22Rv1 (cell line): ENCODE results near the gene KCNJ15.

Experiments used
- ZFX ChIP-seq: fragments of 450-650 bp; IDR thresholded peaks from 2 replicates; pipeline ENCODE4 v1.6.1; 2017; ENCODE audit warnings: antibody characterized with exemption, borderline replicate concordance
- TF ChIP-seq, protein P1 (sequence below): fragments of 450-650 bp; IDR thresholded peaks from 2 replicates; pipeline ENCODE4 v1.5.1; 2017; ENCODE audit warnings: mild to moderate bottlenecking

- TF ChIP-seq, protein P1, sequence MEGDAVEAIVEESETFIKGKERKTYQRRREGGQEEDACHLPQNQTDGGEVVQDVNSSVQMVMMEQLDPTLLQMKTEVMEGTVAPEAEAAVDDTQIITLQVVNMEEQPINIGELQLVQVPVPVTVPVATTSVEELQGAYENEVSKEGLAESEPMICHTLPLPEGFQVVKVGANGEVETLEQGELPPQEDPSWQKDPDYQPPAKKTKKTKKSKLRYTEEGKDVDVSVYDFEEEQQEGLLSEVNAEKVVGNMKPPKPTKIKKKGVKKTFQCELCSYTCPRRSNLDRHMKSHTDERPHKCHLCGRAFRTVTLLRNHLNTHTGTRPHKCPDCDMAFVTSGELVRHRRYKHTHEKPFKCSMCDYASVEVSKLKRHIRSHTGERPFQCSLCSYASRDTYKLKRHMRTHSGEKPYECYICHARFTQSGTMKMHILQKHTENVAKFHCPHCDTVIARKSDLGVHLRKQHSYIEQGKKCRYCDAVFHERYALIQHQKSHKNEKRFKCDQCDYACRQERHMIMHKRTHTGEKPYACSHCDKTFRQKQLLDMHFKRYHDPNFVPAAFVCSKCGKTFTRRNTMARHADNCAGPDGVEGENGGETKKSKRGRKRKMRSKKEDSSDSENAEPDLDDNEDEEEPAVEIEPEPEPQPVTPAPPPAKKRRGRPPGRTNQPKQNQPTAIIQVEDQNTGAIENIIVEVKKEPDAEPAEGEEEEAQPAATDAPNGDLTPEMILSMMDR, result no peak
- no peak for TF ChIP-seq ZFX
Observed at GRCh38 chr21:38307771-38308531, 51.2 kb downstream of the KCNJ15 start.
